ENCODE data around the gene ATP4B. TPM values are rescaled to one million over a fixed set of nuclear protein-coding genes. Genes with fewer than 3 reads are reported as not detected.

ATP4B gene
- total and polyA plus RNA-seq, 2 of the 8 experiments (the other 6 are each of a cell fraction or from before 2014, with no cell fraction given), result 0.05 TPM; not detected in 1

- Histone ChIP-seq H2BK120ac (replicated peaks; ENCODE audit: low read depth, low read length) (no peak overlapping the region), H3K23me2 (ENCODE audit: low read depth, low read length) (no peaks in the 10 kb centered on the region), H4K8ac (ENCODE audit: extremely low read depth, insufficient read depth, low read length) (no peak overlapping the region), H2BK12ac (ENCODE audit: low read depth, low read length) (no peak overlapping the region), H3K4me3 (ENCODE audit: extremely low read depth in 1 of 4, insufficient read depth in 2 of 4, low read depth in 3 of 4, low read length in 4 of 4) (no peak overlapping the region), H3K9ac (replicated peaks in 1 of 4; ENCODE audit: extremely low read depth in 1 of 4, low read depth in 3 of 4, low read length in 3 of 4) (no peak overlapping the region), H3K14ac (ENCODE audit: insufficient read length) (no peak overlapping the region), H3K18ac (ENCODE audit: extremely low read depth, low read length) (no peak overlapping the region), H4K91ac (replicated peaks; ENCODE audit: insufficient read length, low read length) (no peak overlapping the region), H4K5ac (ENCODE audit: insufficient read length, low read depth, low read length) (no peak overlapping the region), H3K56ac (replicated peaks; ENCODE audit: insufficient read length, low read depth, low read length) (no peak overlapping the region), H3K9me3 (ENCODE audit: insufficient read depth in 2 of 2, low read depth in 1 of 2, low read length in 1 of 2) (peaks cover 29 to 34% of the 10 kb centered on the region in 2 experiments), H3K27ac (ENCODE audit: low read depth, low read length) (no peak overlapping the region), H3K4ac (replicated peaks; ENCODE audit: insufficient read length, low read depth, low read length) (no peak overlapping the region), H2BK15ac (ENCODE audit: low read length) (no peak overlapping the region), H2BK20ac (ENCODE audit: low read length) (no peak overlapping the region), H4K20me1 (replicated peaks in 1 of 2; ENCODE audit: control insufficient read depth in 1 of 2, insufficient read depth in 2 of 2, low read length in 2 of 2) (no peaks in the 10 kb centered on the region), H2BK5ac (ENCODE audit: low read depth, low read length) (no peak overlapping the region), H3K4me2 (ENCODE audit: insufficient read depth in 1 of 2, low read depth in 2 of 2, low read length in 2 of 2) (no peak overlapping the region), H3K36me3 (ENCODE audit: control insufficient read depth in 2 of 4, insufficient read depth in 4 of 4, low read length in 3 of 4) (peaks cover 0 to 12% (median 3%) of the 10 kb centered on the region in 4 experiments; a peak in 2 of 8 replicates), H3K23ac (ENCODE audit: insufficient read length) (no peak overlapping the region), H3K4me1 (replicated peaks in 1 of 4; ENCODE audit: control insufficient read depth in 3 of 4, insufficient read depth in 4 of 4, low read length in 3 of 4) (no peaks in the 10 kb centered on the region), H2AFZ (ENCODE audit: low read length) (no peak overlapping the region), H3K79me1 (ENCODE audit: low read depth, low read length) (no peaks in the 10 kb centered on the region), H2AK5ac (ENCODE audit: low read depth, low read length) (no peak overlapping the region), H3K79me2 (ENCODE audit: control insufficient read depth in 1 of 2, insufficient read depth in 2 of 2, low read length in 2 of 2) (no peaks in the 10 kb centered on the region), H3K27me3 (replicated peaks in 1 of 4; ENCODE audit: control insufficient read depth in 3 of 4, extremely low read depth in 1 of 4, insufficient read depth in 3 of 4, low read length in 3 of 4) (no peaks in the 10 kb centered on the region)
- WGBS, 2 experiments (ENCODE audit: extremely low coverage in 1 of 2, insufficient coverage in 1 of 2, insufficient read length in 1 of 2, insufficient replicate concordance in 2 of 2, low coverage in 1 of 2, low lambda C conversion rate in 2 of 2, missing lambda C conversion rate in 1 of 2), result 90% methylated on average over 11 of the region's 11 CpGs; no CpG with 5 or more reads in 1 of the 2 experiments
- ChIA-PET CTCF (ENCODE audit: partially characterized antibody) (interaction anchor here (1.4 to 2.0 kb wide), 3 partner anchors 10 to 95 kb away, joined by 3 to 7 read pairs (median 6); no protein-coding TSS in a partner anchor), POLR2A (ENCODE audit: partially characterized antibody) (interaction anchor here (1.4 kb wide), 1 partner anchor 9 kb away, joined by 4 read pairs; no protein-coding TSS in a partner anchor)
- FAIRE-seq, result no peak
- no peak for DNase-seq (ENCODE audit: low read depth in 1 of 2, low spot score in 2 of 2)
- TF ChIP-seq HDAC2 (IDR thresholded peaks at IDR 0.05; ENCODE audit: borderline replicate concordance in 1 of 2, low read depth in 2 of 2, low read length in 2 of 2) (no peak), ATF2 (IDR thresholded peaks at IDR 0.05; ENCODE audit: low read length) (no peak), SIX5 (IDR thresholded peaks at IDR 0.05; ENCODE audit: low read depth, low read length) (no peak), TCF12 (IDR thresholded peaks at IDR 0.05; ENCODE audit: low read depth, low read length) (no peak), SRF (IDR thresholded peaks at IDR 0.05; ENCODE audit: low read depth, low read length) (no peak), CBX5 (IDR thresholded peaks at IDR 0.05; ENCODE audit: low read depth, low read length) (no peak), CTBP2 (IDR thresholded peaks at IDR 0.05; ENCODE audit: borderline replicate concordance, insufficient read depth, insufficient read length, low read length) (no peak), KDM5A (IDR thresholded peaks at IDR 0.05; ENCODE audit: low read length) (no peak), TAF7 (optimal IDR thresholded peaks at IDR 0.05; ENCODE audit: borderline replicate concordance, low read depth, low read length) (no peak), CBX8 (IDR thresholded peaks at IDR 0.05; ENCODE audit: borderline replicate concordance, low read depth, low read length) (no peak), BCL11A (IDR thresholded peaks at IDR 0.05; ENCODE audit: low read depth in 2 of 2, low read length in 2 of 2) (no peak), JUND (IDR thresholded peaks at IDR 0.05; ENCODE audit: low read length) (no peak), SP2 (IDR thresholded peaks at IDR 0.05; ENCODE audit: low read length) (no peak)
Measured at GRCh38 chr13:113646376-113646775, 11.6 kb downstream of the ATP4B start.

Measured in H1 (cell line).